Body of pancreas (tissue), 4 donors: Measurements from ENCODE around the gene PHF12. TPM values are rescaled to one million over a fixed set of nuclear protein-coding genes. Genes with fewer than 3 reads are reported as not detected.

Source experiments
- ATAC-seq: fragments of 150-250 bp; one replicate; pipeline ENCODE4 v1.9.1; 2016
- DNase-seq, 4 donors: peaks; one replicate each; pipeline ENCODE4 v3.0.0-alpha.2; 2019
- H3K27ac ChIP-seq, 4 donors: fragments of 200-600 bp; sonication (generic); 1 replicate in 3 of 4; 2 replicates in 1 of 4; pipeline versions ENCODE4 v1.5.1 to v1.6.1; 2016 to 2019; ENCODE audit warnings: mild to moderate bottlenecking in 1 of 4, mixed read lengths in 1 of 4, moderate library complexity in 1 of 4
- H3K27me3 ChIP-seq, 2 donors: fragments of 200-600 bp; sonication (generic); one replicate each; pipeline ENCODE4 v1.6.0; 2016; ENCODE audit warnings: mild to moderate bottlenecking in 1 of 2
- H3K36me3 ChIP-seq, 2 donors: fragments of 200-600 bp; sonication (generic); replicated peaks in 1 of 2; 2 replicates each; pipeline ENCODE4 v1.5.1; 2016; ENCODE audit warnings: low read depth in 2 of 2; ENCODE audit not compliant: insufficient read depth in 1 of 2
- H3K4me1 ChIP-seq: fragments of 200-600 bp; sonication (generic); one replicate; pipeline ENCODE4 v1.6.0; 2016
- H3K4me3 ChIP-seq, 2 donors: fragments of 200-600 bp; sonication (generic); 1 replicate in 1 of 2; 2 replicates in 1 of 2; pipeline ENCODE4 v1.5.1; 2016 to 2019
- H3K9me3 ChIP-seq, 3 donors: fragments of 200-600 bp; sonication (generic); 1 replicate in 2 of 3; 2 replicates in 1 of 3; pipeline ENCODE4 v1.5.1; 2016
- CTCF ChIP-seq, 7 experiments: fragments of 450-650 bp in 4 of 7; fragments of 200-600 bp in 3 of 7; sonication (generic) in 3 of 7; IDR thresholded peaks; one replicate each; pipeline ENCODE4 v1.5.1; 2016 to 2019; ENCODE audit warnings: antibody characterized with exemption in 7 of 7
- POLR2A ChIP-seq, 3 donors: fragments of 450-650 bp; IDR thresholded peaks; one replicate each; pipeline ENCODE4 v1.6.1; 2016; ENCODE audit warnings: antibody characterized with exemption in 3 of 3, mild to moderate bottlenecking in 2 of 3
- WGBS, 2 donors: methylation state at CpG; one replicate each; pipeline ENCODE4 v1.1.5; 2017; 5-methylcytosine and 5-hydroxymethylcytosine counted together
- intact Hi-C: fragments of 100-400 bp; cut with DNase I; formaldehyde crosslinking; loops from one replicate; pipeline ENCODE4 v1.15.1; 2023
- total RNA-seq, 2 donors: library from RNA; depleted of rRNA; stranded (reverse); fragments of >200 nt; gene quantifications; one replicate each; pipeline ENCODE4 v1.1.0, GENCODE V29; 2016

PHF12 gene
- total RNA-seq, 2 donors from 2014 or later: 22.1 to 56.4 TPM

GRCh38 chr17:28957277-28957991 lies 6.1 kb upstream of the PHF12 start:
- TF ChIP-seq CTCF (IDR thresholded peaks at IDR 0.05): no peak
- TF ChIP-seq POLR2A (IDR thresholded peaks at IDR 0.05): no peak
- peaks cover 0 to 4% of the 10 kb centered on the region in 2 donors for H3K27me3 ChIP-seq
- intact Hi-C loops: loop anchor here (10.0 kb wide), 1 partner anchor 327 kb away; no protein-coding TSS in a partner anchor
- no peak for ATAC-seq
- H3K4me1 ChIP-seq: peaks cover 9% of the 10 kb centered on the region
- no peak for DNase-seq
- H3K9me3 ChIP-seq: no peaks in the 10 kb centered on the region
- H3K36me3 ChIP-seq: no peaks in the 10 kb centered on the region
- H3K4me3 ChIP-seq: no peak overlapping the region
- 85 to 89% methylated on average over 13 of the region's 13 CpGs for WGBS, 2 donors
- no peak overlapping the region for H3K27ac ChIP-seq

- WGBS, 2 donors: 76 to 87% methylated on average over 2 to 3 of the region's 3 CpGs
- ATAC-seq (no peak), DNase-seq (no peak)
- H3K27me3 ChIP-seq: no peaks in the 10 kb centered on the region
- no peaks in the 10 kb centered on the region for H3K36me3 ChIP-seq
- intact Hi-C loops: loop anchor here (10.0 kb wide), 1 partner anchor 328 kb away; no protein-coding TSS in a partner anchor
- H3K27ac ChIP-seq: no peak overlapping the region
- H3K9me3 ChIP-seq: no peaks in the 10 kb centered on the region
- no peak overlapping the region for H3K4me3 ChIP-seq
- peaks cover 10% of the 10 kb centered on the region for H3K4me1 ChIP-seq
- no peak for TF ChIP-seq CTCF (IDR thresholded peaks at IDR 0.05)
- no peak for TF ChIP-seq POLR2A (IDR thresholded peaks at IDR 0.05)
Measured at GRCh38 chr17:28956861-28957260, 5.5 kb upstream of the PHF12 start.

- ATAC-seq (no peak), DNase-seq (no peak)
- 75 to 80% methylated on average over 5 to 7 of the region's 7 CpGs for WGBS, 2 donors
- no peaks in the 10 kb centered on the region for H3K36me3 ChIP-seq
- no peak overlapping the region for H3K27ac ChIP-seq
- no peaks in the 10 kb centered on the region for H3K9me3 ChIP-seq
- intact Hi-C loops: loop anchor here (10.0 kb wide), 1 partner anchor 329 kb away; no protein-coding TSS in a partner anchor
- no peak overlapping the region for H3K4me3 ChIP-seq
- no peaks in the 10 kb centered on the region for H3K27me3 ChIP-seq
- H3K4me1 ChIP-seq: peaks cover 10% of the 10 kb centered on the region
- no peak for TF ChIP-seq POLR2A (IDR thresholded peaks at IDR 0.05)
- no peak for TF ChIP-seq CTCF (IDR thresholded peaks at IDR 0.05)
Measured at GRCh38 chr17:28956112-28956511, 4.8 kb upstream of the PHF12 start.

- no peak for DNase-seq
- no peaks in the 10 kb centered on the region for H3K9me3 ChIP-seq
- WGBS, 2 donors: 87 to 89% methylated on average over 2 to 5 of the region's 5 CpGs
- no peak for ATAC-seq
- no peaks in the 10 kb centered on the region for H3K36me3 ChIP-seq
- intact Hi-C loops: loop anchor here (10.0 kb wide), 1 partner anchor 329 kb away; no protein-coding TSS in a partner anchor
- H3K27me3 ChIP-seq: no peaks in the 10 kb centered on the region
- H3K4me1 ChIP-seq: peaks cover 10% of the 10 kb centered on the region
- TF ChIP-seq POLR2A (IDR thresholded peaks at IDR 0.05): no peak
- TF ChIP-seq CTCF (IDR thresholded peaks at IDR 0.05): no peak
- H3K27ac ChIP-seq: no peak overlapping the region
- H3K4me3 ChIP-seq: no peak overlapping the region
Measured at GRCh38 chr17:28955408-28955807, 4.1 kb upstream of the PHF12 start.

GRCh38 chr17:28954886-28955285 lies 3.6 kb upstream of the PHF12 start:
- no peak for ATAC-seq
- intact Hi-C loops: loop anchor here (10.0 kb wide), 1 partner anchor 330 kb away; no protein-coding TSS in a partner anchor
- WGBS, 2 donors: 62 to 65% methylated on average over 2 of the region's 2 CpGs

More at GRCh38 chr17:28954886-28955285, 3.6 kb upstream of the PHF12 start:
- H3K36me3 ChIP-seq: no peaks in the 10 kb centered on the region
- no peaks in the 10 kb centered on the region for H3K9me3 ChIP-seq
- DNase-seq: no peak
- H3K4me3 ChIP-seq: no peak overlapping the region
- peaks cover 10% of the 10 kb centered on the region for H3K4me1 ChIP-seq
- TF ChIP-seq POLR2A (IDR thresholded peaks at IDR 0.05) (no peak), CTCF (IDR thresholded peaks at IDR 0.05) (no peak)
- no peak overlapping the region for H3K27ac ChIP-seq
- no peaks in the 10 kb centered on the region for H3K27me3 ChIP-seq
